HG03139 (cell line): ENCODE data around the gene IFNL1.
"Not testable (repeated sequence)": the region's sequence is repeated elsewhere in the genome, so short reads cannot be mapped to it uniquely, and the experiment has no call there.

Experiments used
- ATAC-seq: cut with Tn5 transposase; IDR thresholded peaks from one replicate; pipeline ENCODE4 v1.9.1; 2021; ENCODE audit not compliant: unreplicated experiment

Gene IFNL1

DNA sequence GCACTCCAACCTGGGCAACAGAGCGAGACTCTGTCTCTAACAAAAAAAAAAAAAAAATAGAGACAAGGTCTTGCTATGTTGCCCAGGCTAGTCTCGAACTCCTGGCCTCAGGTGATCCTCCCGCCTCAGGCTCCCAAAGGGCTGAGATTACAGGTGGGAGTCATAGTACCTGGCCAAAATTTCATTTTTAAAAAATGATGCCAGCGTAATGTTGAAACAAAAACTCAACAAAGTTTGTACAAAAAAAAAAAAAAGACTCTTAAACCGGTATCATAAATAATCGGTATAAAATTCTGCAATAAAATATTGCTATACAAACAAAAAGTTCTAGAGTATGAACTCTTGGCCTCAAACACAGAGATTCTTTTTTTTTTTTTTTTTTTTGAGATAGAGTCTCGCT is 36.1 kb downstream of the IFNL1 start:
- ATAC-seq, result no peak

DNA sequence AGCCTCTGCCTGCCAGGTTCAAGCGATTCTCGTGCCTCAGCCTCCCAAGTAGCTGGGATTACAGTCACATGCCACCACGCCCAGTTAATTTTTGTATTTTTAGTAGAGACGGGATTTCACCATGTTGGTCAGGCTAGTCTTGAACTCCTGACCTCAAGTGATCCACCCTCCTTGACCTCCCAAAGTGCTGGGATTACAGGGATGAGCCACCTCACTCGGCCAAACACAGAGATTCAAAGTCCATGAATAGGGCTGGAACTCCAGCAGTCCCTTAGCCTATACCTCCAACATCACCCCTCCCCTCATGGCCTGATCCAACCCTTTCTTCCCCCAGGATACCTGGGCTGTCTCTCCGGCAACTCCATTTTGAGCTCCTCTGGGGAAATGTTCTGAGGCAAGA is 36.5 kb downstream of the IFNL1 start:
- not testable (repeated sequence) for ATAC-seq

DNA sequence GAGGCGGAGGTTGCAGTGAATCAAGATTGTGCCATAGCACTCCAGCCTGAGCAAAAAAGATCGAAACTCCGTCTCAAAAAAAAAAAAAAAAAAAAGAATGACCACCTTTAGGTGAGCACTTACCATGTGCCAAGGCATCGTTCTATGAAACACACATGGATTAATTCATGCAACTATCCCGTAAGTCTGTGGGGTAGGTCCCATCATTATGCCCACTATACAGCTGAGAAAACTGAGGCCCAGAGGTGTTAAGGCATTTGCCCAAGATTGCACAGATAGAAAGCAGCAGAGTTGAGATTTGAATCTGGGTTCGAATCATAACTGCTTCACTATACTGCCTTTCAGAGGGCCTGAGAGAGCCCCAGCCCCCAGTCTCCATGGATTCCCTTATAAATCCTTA is 37.3 kb downstream of the IFNL1 start:
- ATAC-seq, result no peak

DNA sequence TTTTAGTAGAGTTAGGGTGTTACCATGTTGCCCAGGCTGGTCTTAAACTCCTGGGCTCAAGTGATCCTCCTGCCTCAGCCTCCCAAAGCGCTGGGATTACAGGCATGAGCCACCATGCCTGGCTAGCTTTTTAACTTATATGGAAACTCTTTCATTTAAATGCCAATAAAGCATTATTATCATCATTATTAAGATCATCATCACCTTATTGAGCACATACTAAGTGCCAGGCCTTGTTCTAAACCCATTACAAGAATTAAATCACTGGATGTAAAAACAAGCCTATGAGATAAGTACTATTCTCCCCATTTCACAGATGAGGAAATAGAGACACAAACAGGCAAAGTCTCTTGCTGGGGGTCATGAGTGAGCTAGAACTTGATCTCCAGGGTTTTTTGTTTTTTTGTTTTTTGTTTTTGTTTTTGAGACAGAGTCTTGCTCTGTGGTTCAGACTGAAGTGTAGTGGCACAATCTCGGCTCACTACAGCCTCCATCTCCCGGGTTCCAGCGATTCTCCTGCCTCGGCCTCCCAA is 38.3 kb downstream of the IFNL1 start:
- no peak for ATAC-seq

DNA sequence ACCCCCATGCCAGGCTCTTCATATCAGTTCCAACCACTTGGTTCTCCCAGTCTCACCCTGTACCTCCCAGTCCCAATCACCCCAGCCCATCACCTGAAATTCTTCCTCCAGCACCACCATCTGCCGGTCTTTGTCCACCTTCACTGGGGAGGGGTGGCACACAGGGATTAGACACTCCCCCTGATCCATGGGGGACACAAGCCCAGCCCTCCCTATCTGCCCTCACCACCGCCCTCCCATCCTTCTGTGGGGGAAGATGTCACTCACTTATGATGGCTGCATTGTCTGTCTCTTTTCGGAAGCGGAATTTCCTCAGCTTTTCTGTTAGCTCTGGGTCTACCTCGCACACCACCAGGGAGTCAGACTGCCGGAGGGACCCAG is 39.0 kb downstream of the IFNL1 start:
- no peak for ATAC-seq

DNA sequence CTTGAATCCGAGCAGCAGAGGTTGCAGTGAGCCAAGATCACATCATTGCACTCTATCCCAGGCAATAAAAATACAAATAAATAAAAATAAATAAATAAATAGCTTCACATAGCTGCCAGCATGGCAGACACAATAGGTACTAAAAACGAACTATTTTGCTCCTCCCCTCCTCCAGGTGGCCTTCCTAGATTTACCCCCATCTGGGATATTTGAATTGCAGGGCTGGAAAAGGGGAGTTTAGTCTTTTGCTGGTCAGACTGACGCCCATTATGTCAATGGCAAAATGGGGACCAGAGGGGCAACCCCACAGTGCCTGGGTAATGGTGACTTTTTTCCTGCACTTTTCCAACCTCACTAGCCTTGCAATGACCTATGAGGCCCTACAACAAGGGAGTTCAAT is 40.3 kb downstream of the IFNL1 start:
- ATAC-seq, result no peak

DNA sequence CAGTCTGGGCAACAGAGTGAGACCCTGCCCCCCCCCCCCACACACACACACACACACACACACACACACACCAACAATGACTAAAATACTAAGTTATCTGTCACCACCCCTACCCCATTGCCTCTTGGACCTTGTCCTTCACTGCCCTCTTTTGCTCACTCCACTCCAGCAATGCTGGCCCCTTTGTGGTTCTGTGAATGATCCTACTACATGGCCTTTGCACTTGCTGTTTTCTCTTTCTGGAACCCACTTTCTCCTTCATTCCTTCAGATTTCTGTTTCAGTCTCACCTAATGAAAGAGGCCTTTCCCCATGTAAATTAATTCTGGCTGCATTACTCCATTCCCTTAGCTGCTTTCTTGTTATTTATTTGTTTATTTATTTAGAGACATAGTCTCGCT is 43.5 kb downstream of the IFNL1 start:
- ATAC-seq, result no peak

DNA sequence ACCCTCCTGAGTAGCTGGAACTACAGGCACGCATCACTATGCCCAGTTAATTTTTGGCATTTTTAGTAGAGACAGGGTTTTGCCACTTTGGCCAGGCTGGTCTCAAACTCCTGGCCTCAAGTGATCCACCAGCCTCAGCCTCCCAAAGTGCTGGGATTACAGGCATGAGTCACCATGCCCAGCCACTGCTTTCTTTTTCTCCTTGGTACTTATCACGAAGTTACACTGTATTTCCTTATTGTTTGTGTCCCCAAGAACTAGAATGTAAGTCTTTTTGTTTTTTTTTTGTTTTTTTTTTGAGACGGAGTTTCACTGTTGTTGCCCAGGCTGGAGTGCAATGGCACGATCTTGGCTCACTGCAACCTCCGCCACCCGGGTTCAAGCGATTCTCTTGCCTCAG is 43.9 kb downstream of the IFNL1 start:
- ATAC-seq, result not testable (repeated sequence)

DNA sequence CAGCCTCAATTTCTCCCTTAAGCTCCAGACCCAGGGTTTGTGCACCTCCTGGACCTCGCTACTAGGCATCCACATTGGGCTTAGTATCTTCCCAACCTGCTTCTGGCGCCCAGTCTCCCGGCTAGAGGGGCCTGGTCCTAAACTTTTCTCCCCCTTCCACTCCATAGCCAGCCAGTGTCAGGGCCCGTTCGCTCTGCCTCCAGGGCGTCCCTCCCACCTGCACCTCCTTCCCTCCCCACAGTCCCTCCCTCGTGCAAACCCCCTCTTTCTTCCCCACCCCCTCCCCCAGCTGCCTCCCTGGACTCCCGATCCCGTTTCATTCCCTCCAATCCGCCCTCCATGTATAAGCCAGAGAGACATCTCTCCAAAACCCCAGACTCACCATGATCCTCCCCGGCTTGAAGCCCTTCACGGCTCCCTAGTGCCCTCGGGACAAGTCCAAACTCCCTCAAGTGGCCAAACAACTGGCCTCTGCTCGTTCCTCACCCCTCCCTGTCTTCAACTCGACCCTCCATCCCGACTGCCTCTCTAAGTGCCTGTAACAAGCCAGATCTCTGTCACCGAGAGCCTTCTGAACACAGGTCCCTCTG is 45.0 kb downstream of the IFNL1 start:
- peak; percentile 8 for ATAC-seq

DNA sequence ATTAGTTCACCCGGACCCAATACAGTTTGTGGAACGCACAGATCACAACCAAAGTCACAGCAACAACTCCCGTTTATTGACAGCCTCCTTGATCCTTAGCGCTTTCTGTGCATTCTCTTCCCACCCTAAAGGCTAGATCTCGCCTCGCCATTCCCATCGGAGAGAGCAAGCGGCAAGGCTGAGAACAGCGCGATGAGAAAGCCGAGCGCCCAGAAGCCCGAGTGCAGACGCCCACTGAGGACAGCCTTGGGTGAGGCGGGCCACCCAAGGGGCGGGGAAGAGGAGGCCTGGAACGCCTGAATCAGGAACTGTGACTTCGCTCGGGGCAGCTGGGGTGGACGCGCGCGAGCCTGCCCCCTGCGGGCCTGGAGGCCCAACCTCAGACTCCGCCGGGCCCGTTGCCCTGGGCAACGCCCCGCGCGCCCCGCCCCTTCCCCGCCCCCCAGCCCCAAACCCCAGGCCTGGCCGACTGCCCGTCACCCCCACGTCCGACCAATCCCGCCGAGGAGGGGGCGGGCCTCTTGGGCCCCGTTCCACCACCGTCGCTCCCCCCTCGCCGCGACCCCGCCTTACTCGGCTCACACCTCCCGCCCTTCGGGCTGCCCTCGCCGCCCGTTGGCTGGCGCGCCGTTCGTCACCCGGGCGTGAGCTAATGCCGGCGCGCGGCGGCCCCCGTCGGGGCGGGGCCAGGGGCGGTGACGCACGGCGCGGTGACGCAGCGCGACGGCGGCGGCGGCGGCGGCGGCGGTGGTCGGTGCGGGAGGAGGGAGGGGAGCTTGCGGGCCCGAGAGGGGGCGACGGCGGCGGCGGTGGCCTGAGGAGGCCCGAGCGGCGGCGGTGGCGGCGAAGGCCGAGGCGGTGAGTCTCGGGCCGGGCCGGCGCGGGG is 45.8 kb downstream of the IFNL1 start, which contains the start of gene SAMD4B:
Gene SAMD4B, plus strand, starts transcription at position 703 of the 886 bp plus-strand sequence. CDS start 14,473 bp downstream, outside the sequence.
- peak; percentile 78 for ATAC-seq

DNA sequence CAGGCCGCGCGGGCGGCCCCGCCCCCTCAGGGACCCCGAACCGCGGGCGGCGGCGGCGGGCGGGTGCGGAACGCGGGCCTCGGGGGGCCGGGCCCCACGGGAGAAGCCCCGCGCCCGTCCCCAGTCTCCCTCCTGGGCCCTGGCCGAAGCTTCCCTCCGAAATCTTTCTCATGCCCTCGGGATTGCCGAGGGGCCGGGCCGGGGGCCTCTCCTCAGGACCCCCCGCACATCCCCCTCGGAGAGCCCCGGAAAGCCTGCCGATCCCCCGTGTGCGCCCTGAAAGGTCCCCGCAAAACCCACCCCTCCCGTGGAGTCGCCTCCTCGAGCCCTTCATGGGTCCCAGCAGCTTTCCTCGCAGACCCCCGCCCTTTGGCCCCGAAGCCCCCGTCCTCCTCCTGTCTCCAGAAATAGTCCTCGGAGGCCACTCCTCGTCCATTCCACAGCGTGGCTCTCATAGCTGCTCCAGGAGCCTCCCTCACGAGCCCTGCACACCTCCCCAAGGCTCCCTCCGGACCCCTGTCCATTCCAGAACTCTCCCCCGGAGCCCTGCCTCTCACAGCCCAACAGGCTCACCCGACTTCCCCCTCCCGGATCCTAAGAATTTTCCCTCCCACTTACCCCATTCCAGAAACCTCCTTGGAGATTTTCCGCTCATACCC is 46.6 kb downstream of the IFNL1 start:
- ATAC-seq, result no peak

DNA sequence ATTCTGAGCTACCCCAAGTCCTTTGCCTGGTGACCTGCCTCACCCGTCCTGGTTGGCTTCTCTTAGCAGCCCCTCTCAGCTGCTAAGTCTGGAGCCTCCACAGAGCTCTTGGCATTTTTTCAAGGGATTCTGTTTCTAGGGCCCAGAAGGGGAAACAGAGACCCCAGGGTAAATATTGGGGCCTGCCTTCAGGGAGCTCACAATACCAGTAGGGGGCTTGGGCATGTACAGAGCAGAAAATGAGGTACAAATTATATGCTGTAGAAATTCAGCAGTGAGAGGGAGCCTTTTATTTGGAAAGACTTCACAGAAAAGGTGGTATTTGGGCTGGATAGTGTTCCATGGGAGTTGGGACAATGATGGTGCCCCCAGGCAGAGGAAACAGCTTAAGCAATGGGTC is 49.7 kb downstream of the IFNL1 start:
- ATAC-seq, result no peak

DNA sequence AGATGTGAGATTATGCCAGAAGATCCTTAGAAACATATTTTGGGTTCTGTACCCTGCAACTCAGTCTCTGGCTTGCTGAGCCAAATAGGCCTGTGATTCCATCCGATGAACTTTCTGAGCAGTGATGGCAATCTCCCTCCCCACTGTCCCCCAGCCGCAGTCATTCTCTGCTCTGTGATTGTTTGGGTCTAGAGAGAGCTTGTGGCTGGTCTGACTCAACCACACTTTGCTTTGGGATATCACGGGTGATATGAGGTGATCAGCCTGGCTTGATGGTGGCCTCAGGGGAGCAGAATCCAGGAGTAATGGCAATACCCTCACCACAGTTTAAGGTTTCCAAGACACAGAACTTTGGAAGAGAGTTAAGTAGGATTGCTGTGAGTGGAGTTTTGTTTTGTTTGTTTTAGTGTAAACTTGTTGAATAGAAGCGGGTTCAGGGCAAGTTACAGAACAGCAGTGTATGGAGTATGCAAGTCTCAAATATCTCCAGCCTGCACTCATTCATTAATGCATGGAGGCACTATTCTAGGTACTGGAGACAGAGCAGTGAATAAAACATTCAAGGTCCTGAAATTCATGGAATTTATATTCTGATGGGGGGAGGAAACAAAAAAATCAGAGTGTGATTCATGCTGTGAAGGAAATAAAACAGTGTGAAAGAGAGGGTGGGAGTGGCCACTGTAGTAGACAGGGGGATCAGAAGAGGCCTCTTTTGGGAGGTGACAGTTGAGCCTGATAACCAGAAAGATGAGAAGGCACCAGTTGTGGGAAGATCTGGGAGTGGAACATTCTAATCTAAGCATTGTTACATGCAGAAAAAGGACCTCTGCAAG is 51.3 kb downstream of the IFNL1 start:
- ATAC-seq, result no peak
